IMR-90 (cell line): ENCODE measurements around the gene ALKAL2. TPM values are rescaled to one million over a fixed set of nuclear protein-coding genes. Genes with fewer than 3 reads are reported as not detected.

ENCODE experiments used
- ATAC-seq: fragments of 200-7000 bp; cut with Tn5 transposase; 2 replicates; pipeline ENCODE4 v1.9.1; 2020; ENCODE audit warnings: low read depth, mild to moderate bottlenecking, moderate library complexity
- BruUV-seq: library from RNA; stranded (reverse); fragments of 400-500 nt; replicated peaks from 2 replicates; lab custom pipeline; 2021; lab: Mats Ljungman, UMichigan
- CTCF ChIA-PET: fragments of 300-600 bp; formaldehyde crosslinking; extraction: SDS; loops from one replicate; lab custom pipeline; 2021; ENCODE audit warnings: antibody characterized with exemption; lab: Yijun Ruan, JAX
- POLR2A ChIA-PET: fragments of 300-600 bp; sonication (Branson Sonifier 250); formaldehyde crosslinking; loops from one replicate; lab custom pipeline; 2022; ENCODE audit warnings: antibody characterized with exemption; ENCODE audit not compliant: unreplicated experiment; lab: Charles Lee
- DNase-seq: peaks from one replicate; pipeline ENCODE4 v3.0.0; 2013
- H2AFZ ChIP-seq: replicated peaks from 2 replicates; pipeline ENCODE3; 2013; ENCODE audit warnings: low read length, mild to moderate bottlenecking; ENCODE audit not compliant: poor library complexity
- H2AK5ac ChIP-seq: 2 replicates; pipeline ENCODE4 v1.6.1; 2013; ENCODE audit warnings: low read depth, low read length, inconsistent platforms
- H2AK9ac ChIP-seq: replicated peaks from 2 replicates; pipeline ENCODE3; 2013; ENCODE audit warnings: mild to moderate bottlenecking, low read depth, low read length, moderate library complexity; ENCODE audit not compliant: poor library complexity
- H2BK120ac ChIP-seq: 2 replicates; pipeline ENCODE4 v1.6.1; 2013; ENCODE audit warnings: low read depth, low read length, inconsistent platforms
- H2BK15ac ChIP-seq: 3 replicates; pipeline ENCODE4 v1.6.1; 2013; ENCODE audit warnings: low read depth, low read length, inconsistent platforms
- H2BK20ac ChIP-seq: 2 replicates; pipeline ENCODE4 v1.6.1; 2013; ENCODE audit warnings: low read depth, mild to moderate bottlenecking, inconsistent platforms, low read length, moderate library complexity
- H2BK5ac ChIP-seq: 2 replicates; pipeline ENCODE4 v1.6.1; 2013; ENCODE audit warnings: mild to moderate bottlenecking, low read depth, low read length, inconsistent platforms; ENCODE audit not compliant: poor library complexity, severe bottlenecking
- H3K14ac ChIP-seq: replicated peaks from 2 replicates; pipeline ENCODE4 v1.6.1; 2013; ENCODE audit warnings: low read depth, low read length, inconsistent platforms
- H3K18ac ChIP-seq: 2 replicates; pipeline ENCODE4 v1.6.1; 2013; ENCODE audit warnings: low read depth, low read length, control low read depth
- H3K23ac ChIP-seq: 2 replicates; pipeline ENCODE4 v1.6.1; 2013; ENCODE audit warnings: low read depth, low read length, inconsistent platforms
- H3K27ac ChIP-seq: 2 replicates; pipeline ENCODE4 v1.5.1; 2013; ENCODE audit warnings: mild to moderate bottlenecking, control low read depth, low read length; ENCODE audit not compliant: insufficient read depth
- H3K27me3 ChIP-seq: 2 replicates; pipeline ENCODE4 v1.6.1; 2013; ENCODE audit warnings: low read length; ENCODE audit not compliant: control insufficient read depth, insufficient read depth
- H3K36me3 ChIP-seq: 2 replicates; pipeline ENCODE4 v1.6.1; 2013; ENCODE audit warnings: low read length, mixed read lengths; ENCODE audit not compliant: control insufficient read depth, insufficient read depth
- H3K4ac ChIP-seq: 2 replicates; pipeline ENCODE4 v1.6.1; 2013; ENCODE audit warnings: low read depth, low read length, inconsistent platforms
- H3K4me1 ChIP-seq: 2 replicates; pipeline ENCODE4 v1.6.1; 2013; ENCODE audit warnings: low read length, mixed read lengths; ENCODE audit not compliant: control insufficient read depth, insufficient read depth
- H3K4me2 ChIP-seq: 2 replicates; pipeline ENCODE4 v1.6.1; 2013; ENCODE audit warnings: low read depth, mild to moderate bottlenecking, control low read depth, low read length, moderate library complexity
- H3K4me3 ChIP-seq: 2 replicates; pipeline ENCODE4 v1.5.1; 2013; ENCODE audit warnings: low read depth, mild to moderate bottlenecking, control low read depth, low read length, moderate library complexity; ENCODE audit not compliant: insufficient read depth
- H3K56ac ChIP-seq: 2 replicates; pipeline ENCODE4 v1.6.1; 2013; ENCODE audit warnings: low read length, inconsistent platforms; ENCODE audit not compliant: insufficient read depth; ENCODE audit errors: extremely low read depth
- H3K79me1 ChIP-seq, 2 experiments: 2 replicates each; pipeline ENCODE4 v1.6.1; 2013; ENCODE audit warnings: low read length in 2 of 2, inconsistent platforms in 1 of 2, low read depth in 1 of 2
- H3K9ac ChIP-seq: 2 replicates; pipeline ENCODE4 v1.6.1; 2013; ENCODE audit warnings: low read depth, low read length, control low read depth
- H3K9me1 ChIP-seq: 2 replicates; pipeline ENCODE4 v1.6.1; 2013; ENCODE audit warnings: low read length, inconsistent platforms; ENCODE audit not compliant: insufficient read depth
- H3K9me3 ChIP-seq: 2 replicates; pipeline ENCODE4 v1.6.1; 2013; ENCODE audit warnings: low read length; ENCODE audit not compliant: control insufficient read depth, insufficient read depth
- H4K20me1 ChIP-seq: 2 replicates; pipeline ENCODE4 v1.6.1; 2013; ENCODE audit warnings: low read length, inconsistent platforms; ENCODE audit not compliant: insufficient read depth
- H4K5ac ChIP-seq: 2 replicates; pipeline ENCODE4 v1.6.1; 2013; ENCODE audit warnings: mild to moderate bottlenecking, low read depth, low read length, control low read depth
- H4K8ac ChIP-seq, 2 experiments: 2 replicates each; pipeline ENCODE4 v1.6.1; 2013; ENCODE audit warnings: low read depth in 2 of 2, low read length in 2 of 2, control low read depth in 1 of 2, inconsistent platforms in 1 of 2
- H4K91ac ChIP-seq: 2 replicates; pipeline ENCODE4 v1.6.1; 2013; ENCODE audit warnings: low read depth, low read length, inconsistent platforms; ENCODE audit not compliant: insufficient read depth
- BHLHE40 ChIP-seq: fragments of 150-350 bp; IDR thresholded peaks from 2 replicates; pipeline ENCODE4 v1.6.1; 2016; ENCODE audit warnings: mild to moderate bottlenecking, low read depth, low read length
- CEBPB ChIP-seq: IDR thresholded peaks from 2 replicates; pipeline ENCODE4 v1.6.1; 2012; ENCODE audit warnings: low read depth, low read length, improper control_type of control experiment
- CHD1 ChIP-seq: IDR thresholded peaks from 2 replicates; pipeline ENCODE4 v1.6.1; 2012; ENCODE audit warnings: low read depth, low read length, improper control_type of control experiment
- CTCF ChIP-seq: conservative IDR thresholded peaks from 2 replicates; pipeline ENCODE4 v1.5.1; 2012; ENCODE audit warnings: mild to moderate bottlenecking, low read depth, low read length, improper control_type of control experiment
- ELK1 ChIP-seq: fragments of 150-350 bp; IDR thresholded peaks from 2 replicates; pipeline ENCODE4 v1.6.1; 2016; ENCODE audit warnings: low read depth, mild to moderate bottlenecking, low read length, moderate library complexity, borderline replicate concordance
- FOS ChIP-seq: fragments of 150-350 bp; IDR thresholded peaks from 2 replicates; pipeline ENCODE4 v1.6.1; 2016; ENCODE audit warnings: low read depth, low read length
- MAFK ChIP-seq: IDR thresholded peaks from 2 replicates; pipeline ENCODE4 v1.6.1; 2012; ENCODE audit warnings: low read depth, low read length, improper control_type of control experiment
- MAZ ChIP-seq: IDR thresholded peaks from 2 replicates; pipeline ENCODE4 v1.6.1; 2012; ENCODE audit warnings: low read depth, mild to moderate bottlenecking, low read length, improper control_type of control experiment, moderate library complexity, borderline replicate concordance
- MXI1 ChIP-seq: IDR thresholded peaks from 2 replicates; pipeline ENCODE4 v1.6.1; 2012; ENCODE audit warnings: low read depth, mild to moderate bottlenecking, low read length, moderate library complexity, borderline replicate concordance
- POLR2A ChIP-seq: IDR thresholded peaks from 2 replicates; pipeline ENCODE4 v1.6.1; 2012; ENCODE audit warnings: mild to moderate bottlenecking, low read depth, low read length
- RAD21 ChIP-seq: IDR thresholded peaks from 2 replicates; pipeline ENCODE4 v1.6.1; 2012; ENCODE audit warnings: low read length, improper control_type of control experiment
- RCOR1 ChIP-seq: IDR thresholded peaks from 2 replicates; pipeline ENCODE4 v1.6.1; 2012; ENCODE audit warnings: mild to moderate bottlenecking, low read length, improper control_type of control experiment; ENCODE audit not compliant: insufficient replicate concordance
- RFX5 ChIP-seq: IDR thresholded peaks from 2 replicates; pipeline ENCODE4 v1.8.0; 2012; ENCODE audit warnings: low read depth, mild to moderate bottlenecking, low read length, moderate library complexity
- USF2 ChIP-seq: fragments of 150-350 bp; IDR thresholded peaks from 2 replicates; pipeline ENCODE4 v1.6.1; 2017; ENCODE audit warnings: mild to moderate bottlenecking, antibody characterized with exemption, low read length, low read depth
- WGBS, 2 experiments: methylation state at CpG; one replicate each; pipeline versions ENCODE4 v1.1.5 to v1.1.7; 2013; ENCODE audit warnings: missing lambda C conversion rate in 2 of 2; ENCODE audit not compliant: insufficient read length in 1 of 2; ENCODE audit errors: extremely low coverage in 2 of 2; 5-methylcytosine and 5-hydroxymethylcytosine counted together
- dilution Hi-C: fragments of 300-500 bp; cut with HindIII; formaldehyde crosslinking; loops from one replicate; pipeline ENCODE4 v1.14.3; 2018; ENCODE audit warnings: low sequenced_read_pairs; ENCODE audit not compliant: unreplicated experiment
- in situ Hi-C: fragments of 300-500 bp; cut with MboI; formaldehyde crosslinking; loops from 3 replicates; pipeline ENCODE4 v1.14.3; 2019; ENCODE audit warnings: low sequenced_read_pairs, inconsistent platforms, mixed read lengths
- intact Hi-C: fragments of 100-400 bp; cut with micrococcal nuclease; formaldehyde crosslinking; loops from 2 replicates; pipeline ENCODE4 v1.10.0; 2022
- polyA plus RNA-seq, 3 experiments: library from polyadenylated mRNA; depleted of rRNA; stranded (reverse); fragments of >200 nt; gene quantifications; 2 replicates each; pipeline ENCODE4 v1.2.3, GENCODE V29; 2012; ENCODE audit warnings: low replicate concordance in 1 of 3
- total RNA-seq: library from RNA; depleted of rRNA; stranded (reverse); fragments of >200 nt; gene quantifications from 2 replicates; pipeline ENCODE4 v1.2.3, GENCODE V29; 2012

The ALKAL2 gene
- total and polyA plus RNA-seq, 2 of the 4 experiments (the other 2 are of a cell fraction), result not detected

GRCh38 chr2:313991-314390 lies 26.1 kb upstream of the ALKAL2 start:
- WGBS, 2 experiments, result 64% methylated on average over 4 of the region's 14 CpGs; no CpG with 5 or more reads in 1 of the 2 experiments
- Histone ChIP-seq H2BK5ac (no peak overlapping the region), H3K56ac (no peak overlapping the region), H2AK5ac (no peak overlapping the region), H2AK9ac (no peak overlapping the region), H4K91ac (no peak overlapping the region), H3K23ac (no peak overlapping the region), H3K36me3 (no peaks in the 10 kb centered on the region), H4K5ac (no peak overlapping the region), H3K9me3 (peaks cover 26% of the 10 kb centered on the region), H3K4me3 (no peak overlapping the region), H3K4ac (no peak overlapping the region), H2AFZ (no peak overlapping the region), H3K9me1 (no peaks in the 10 kb centered on the region), H3K79me1 (no peaks in the 10 kb centered on the region), H4K8ac (no peak overlapping the region), H3K27me3 (no peaks in the 10 kb centered on the region), H2BK20ac (no peak overlapping the region), H3K14ac (no peak overlapping the region), H3K4me2 (no peak overlapping the region), H3K18ac (no peak overlapping the region), H3K4me1 (no peaks in the 10 kb centered on the region), H3K27ac (no peak overlapping the region), H3K9ac (no peak overlapping the region), H2BK15ac (no peak overlapping the region), H4K20me1 (no peaks in the 10 kb centered on the region), H2BK120ac (no peak overlapping the region)
- BruUV-seq, result no TSS peak
- POLR2A ChIA-PET, result no interaction called here
- dilution Hi-C loops, result no loop called here
- ATAC-seq, result no peak
- CTCF ChIA-PET, result no interaction called here
- intact Hi-C loops, result no loop called here
- in situ Hi-C loops, result no loop called here
- TF ChIP-seq BHLHE40 (no peak), RCOR1 (no peak), USF2 (no peak), FOS (no peak), MAZ (no peak), POLR2A (no peak), MAFK (no peak), MXI1 (no peak), ELK1 (no peak), CEBPB (no peak), RFX5 (no peak), RAD21 (no peak), CHD1 (no peak), CTCF (no peak)
- no peak for DNase-seq
